ENCODE measurements around the gene CENPP.

- TF ChIP-seq, protein P1, sequence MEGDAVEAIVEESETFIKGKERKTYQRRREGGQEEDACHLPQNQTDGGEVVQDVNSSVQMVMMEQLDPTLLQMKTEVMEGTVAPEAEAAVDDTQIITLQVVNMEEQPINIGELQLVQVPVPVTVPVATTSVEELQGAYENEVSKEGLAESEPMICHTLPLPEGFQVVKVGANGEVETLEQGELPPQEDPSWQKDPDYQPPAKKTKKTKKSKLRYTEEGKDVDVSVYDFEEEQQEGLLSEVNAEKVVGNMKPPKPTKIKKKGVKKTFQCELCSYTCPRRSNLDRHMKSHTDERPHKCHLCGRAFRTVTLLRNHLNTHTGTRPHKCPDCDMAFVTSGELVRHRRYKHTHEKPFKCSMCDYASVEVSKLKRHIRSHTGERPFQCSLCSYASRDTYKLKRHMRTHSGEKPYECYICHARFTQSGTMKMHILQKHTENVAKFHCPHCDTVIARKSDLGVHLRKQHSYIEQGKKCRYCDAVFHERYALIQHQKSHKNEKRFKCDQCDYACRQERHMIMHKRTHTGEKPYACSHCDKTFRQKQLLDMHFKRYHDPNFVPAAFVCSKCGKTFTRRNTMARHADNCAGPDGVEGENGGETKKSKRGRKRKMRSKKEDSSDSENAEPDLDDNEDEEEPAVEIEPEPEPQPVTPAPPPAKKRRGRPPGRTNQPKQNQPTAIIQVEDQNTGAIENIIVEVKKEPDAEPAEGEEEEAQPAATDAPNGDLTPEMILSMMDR (IDR thresholded peaks at IDR 0.05) = no peak
- no peak for TF ChIP-seq POLR2AphosphoS5 (IDR thresholded peaks at IDR 0.05)
- TF ChIP-seq POLR2A (IDR thresholded peaks at IDR 0.05) = no peak
These were observed 69.9 kb downstream of the CENPP start for GRCh38 chr9:92395617-92396016.

Measured in gastroesophageal sphincter (tissue), 3 donors.